AG04450 (cell line): Measurements from ENCODE around the gene ATP2B2. TPM values are rescaled to one million over a fixed set of nuclear protein-coding genes. Genes with fewer than 3 reads are reported as not detected.
A peak's percentile ranks its signal among the peaks of the same experiment; 100 is the strongest.

Experiments used
- CTCF ChIA-PET: fragments of 300-600, 350-600 bp; formaldehyde crosslinking; extraction: SDS; loops from one replicate; lab custom pipeline; 2022; ENCODE audit warnings: antibody characterized with exemption, inconsistent platforms; lab: Charles Lee
- POLR2A ChIA-PET: fragments of 350-600 bp; formaldehyde crosslinking; extraction: SDS; loops from one replicate; lab custom pipeline; 2021; ENCODE audit warnings: antibody characterized with exemption, inconsistent platforms; lab: Yijun Ruan, JAX
- DNase-seq: peaks from one replicate; pipeline ENCODE4 v3.0.0-alpha.2; 2011; ENCODE audit warnings: low read depth, low spot score
- H3K27ac ChIP-seq: one replicate; pipeline ENCODE4 v1.5.1; 2012; ENCODE audit warnings: low read depth, low read length, control low read depth
- H3K27me3 ChIP-seq: one replicate; pipeline ENCODE4 v1.6.0; 2012; ENCODE audit warnings: low read length; ENCODE audit not compliant: control insufficient read depth, insufficient read depth
- H3K4me3 ChIP-seq: 2 replicates; pipeline ENCODE4 v1.5.1; 2011; ENCODE audit warnings: mild to moderate bottlenecking, low read depth, low read length, control low read depth
- H3K9me3 ChIP-seq: 2 replicates; pipeline ENCODE4 v1.5.1; 2012; ENCODE audit warnings: low read length; ENCODE audit not compliant: control insufficient read depth, insufficient read depth
- polyA plus RNA-seq: library from polyadenylated mRNA; depleted of rRNA; stranded (reverse); fragments of >200 nt; gene quantifications from 2 replicates; pipeline ENCODE4 v1.2.3, GENCODE V29; 2011
- TF ChIP-seq, protein P1 (sequence below): IDR thresholded peaks from 2 replicates; pipeline ENCODE4 v1.5.1; 2011; ENCODE audit warnings: low read depth, low read length, control low read depth, inconsistent platforms

Gene ATP2B2
- polyA plus RNA-seq, 1 experiment, result 0.01 TPM

DNA sequence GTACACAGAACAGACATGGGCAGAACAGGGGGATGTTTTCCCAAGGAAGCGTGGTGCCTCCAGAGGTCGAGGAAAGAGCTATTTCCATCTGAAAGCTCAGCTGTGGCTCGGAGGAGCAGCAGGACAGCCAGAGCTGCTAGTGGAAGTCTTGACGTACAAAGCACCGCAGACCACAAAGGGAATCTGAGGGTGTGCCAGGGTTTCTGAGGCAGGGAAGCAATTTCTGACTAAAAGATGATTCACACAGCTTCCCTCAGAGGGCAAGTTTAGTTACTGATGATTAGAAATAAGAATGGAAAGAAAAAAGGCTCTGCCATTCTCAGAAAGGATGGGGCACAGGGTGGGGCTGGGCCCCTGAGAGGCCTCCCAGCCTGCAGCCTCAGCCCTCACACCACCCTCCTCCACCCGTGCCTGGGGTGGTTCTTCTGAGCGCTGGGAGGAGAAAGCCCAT lies 138.7 kb downstream of the ATP2B2 start:
- CTCF ChIA-PET, result interaction anchor here (0.7 to 2.3 kb wide), 6 partner anchors 9 to 372 kb away, joined by 3 to 16 read pairs (median 4); no protein-coding TSS in a partner anchor
- peak overlapping the region; percentile 95 for H3K27ac ChIP-seq
- peak; percentile 97 for DNase-seq
- H3K4me3 ChIP-seq, result no peak overlapping the region
- POLR2A ChIA-PET, result interaction anchor here (0.6 to 2.2 kb wide), 7 partner anchors 9 to 883 kb away, joined by 3 to 15 read pairs (median 4); partner anchors contain the start of gene SEC13
- TF ChIP-seq, protein P1, sequence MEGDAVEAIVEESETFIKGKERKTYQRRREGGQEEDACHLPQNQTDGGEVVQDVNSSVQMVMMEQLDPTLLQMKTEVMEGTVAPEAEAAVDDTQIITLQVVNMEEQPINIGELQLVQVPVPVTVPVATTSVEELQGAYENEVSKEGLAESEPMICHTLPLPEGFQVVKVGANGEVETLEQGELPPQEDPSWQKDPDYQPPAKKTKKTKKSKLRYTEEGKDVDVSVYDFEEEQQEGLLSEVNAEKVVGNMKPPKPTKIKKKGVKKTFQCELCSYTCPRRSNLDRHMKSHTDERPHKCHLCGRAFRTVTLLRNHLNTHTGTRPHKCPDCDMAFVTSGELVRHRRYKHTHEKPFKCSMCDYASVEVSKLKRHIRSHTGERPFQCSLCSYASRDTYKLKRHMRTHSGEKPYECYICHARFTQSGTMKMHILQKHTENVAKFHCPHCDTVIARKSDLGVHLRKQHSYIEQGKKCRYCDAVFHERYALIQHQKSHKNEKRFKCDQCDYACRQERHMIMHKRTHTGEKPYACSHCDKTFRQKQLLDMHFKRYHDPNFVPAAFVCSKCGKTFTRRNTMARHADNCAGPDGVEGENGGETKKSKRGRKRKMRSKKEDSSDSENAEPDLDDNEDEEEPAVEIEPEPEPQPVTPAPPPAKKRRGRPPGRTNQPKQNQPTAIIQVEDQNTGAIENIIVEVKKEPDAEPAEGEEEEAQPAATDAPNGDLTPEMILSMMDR, result 0 out of 2 replicates have a peak, but pooled peaks have one; percentile 1
- H3K9me3 ChIP-seq, result peaks cover 8% of the 10 kb centered on the region
- no peaks in the 10 kb centered on the region for H3K27me3 ChIP-seq

DNA sequence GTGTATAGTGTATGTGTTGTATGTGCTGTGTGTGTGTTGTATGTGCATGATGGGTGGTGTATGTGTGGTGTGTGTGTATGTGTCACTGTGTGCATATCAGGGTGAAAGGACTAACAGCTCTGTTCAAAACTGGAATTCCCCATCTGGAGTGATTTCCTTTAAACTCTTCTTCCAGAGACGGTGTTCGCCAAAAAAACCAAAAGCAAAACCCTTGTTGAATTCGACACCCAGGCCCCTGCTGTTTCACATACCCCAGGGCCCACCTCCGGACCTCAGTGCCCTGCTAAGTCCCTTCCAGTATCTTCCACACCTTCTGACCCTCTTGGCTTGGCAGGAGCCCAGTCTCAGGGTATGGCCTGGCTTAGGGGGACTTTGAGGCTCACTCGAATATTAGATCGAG lies 139.6 kb downstream of the ATP2B2 start:
- POLR2A ChIA-PET, result interaction anchor here (0.6 to 2.2 kb wide), 4 partner anchors 8 to 641 kb away, joined by 3 to 15 read pairs (median 4); partner anchors contain the start of gene SEC13
- CTCF ChIA-PET, result interaction anchor here (1.6 to 2.3 kb wide), 3 partner anchors 8 to 373 kb away, joined by 5 to 16 read pairs (median 10); no protein-coding TSS in a partner anchor
- H3K9me3 ChIP-seq, result peaks cover 4% of the 10 kb centered on the region
- no peak overlapping the region for H3K4me3 ChIP-seq
- H3K27ac ChIP-seq, result peak overlapping the region; percentile 95
- DNase-seq, result no peak
- H3K27me3 ChIP-seq, result peaks cover 4% of the 10 kb centered on the region
- TF ChIP-seq, protein P1, result no peak

DNA sequence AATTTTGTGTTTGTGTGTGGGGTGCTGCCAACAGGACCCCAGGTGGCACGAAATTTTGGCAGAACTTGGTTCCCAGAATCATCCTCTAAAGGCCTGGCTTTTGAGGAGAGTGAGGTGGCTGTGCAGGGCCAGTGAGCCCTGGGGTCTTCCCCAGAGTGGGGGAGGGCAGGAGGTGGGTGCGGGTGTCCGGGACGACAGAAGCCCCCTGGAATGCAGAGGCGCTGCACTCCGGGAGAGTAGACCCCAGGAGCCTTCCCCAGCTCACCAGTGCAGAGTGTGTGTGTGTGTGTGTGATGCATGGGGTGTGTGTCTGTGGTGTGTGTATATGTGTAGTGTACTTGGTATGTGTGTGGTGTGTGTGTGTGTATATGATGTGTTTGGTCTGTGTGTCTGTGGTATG lies 140.1 kb downstream of the ATP2B2 start:
- ChIA-PET POLR2A (no interaction called here), CTCF (no interaction called here)
- no peak overlapping the region for H3K27ac ChIP-seq
- DNase-seq, result no peak
- H3K4me3 ChIP-seq, result no peak overlapping the region
- TF ChIP-seq, protein P1, result no peak
- H3K9me3 ChIP-seq, result peaks cover 4% of the 10 kb centered on the region
- peaks cover 4% of the 10 kb centered on the region for H3K27me3 ChIP-seq

DNA sequence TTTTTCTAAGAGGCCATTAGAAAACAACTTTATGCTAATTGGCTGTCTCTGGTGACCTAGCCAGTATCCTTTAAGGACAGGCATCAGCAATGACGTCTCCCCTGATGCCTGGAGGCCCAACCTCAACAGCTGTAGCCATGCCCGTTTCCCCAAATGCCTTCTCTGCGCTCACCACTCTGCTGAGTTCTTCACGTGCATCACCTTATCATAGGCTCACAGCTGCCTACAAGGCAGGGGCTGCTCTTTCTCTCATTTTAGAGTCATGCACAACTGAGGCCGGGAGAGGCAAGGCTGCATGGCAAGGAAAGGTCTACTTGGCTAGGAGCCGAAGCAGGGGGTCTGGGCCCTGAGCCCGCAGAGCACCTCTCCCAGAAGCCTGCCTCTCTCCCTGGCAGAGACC lies 140.6 kb downstream of the ATP2B2 start:
- POLR2A ChIA-PET, result no interaction called here
- H3K27me3 ChIP-seq, result peaks cover 4% of the 10 kb centered on the region
- no peak overlapping the region for H3K4me3 ChIP-seq
- H3K27ac ChIP-seq, result no peak overlapping the region
- H3K9me3 ChIP-seq, result peaks cover 7% of the 10 kb centered on the region
- CTCF ChIA-PET, result no interaction called here
- no peak for DNase-seq
- TF ChIP-seq, protein P1, result no peak

DNA sequence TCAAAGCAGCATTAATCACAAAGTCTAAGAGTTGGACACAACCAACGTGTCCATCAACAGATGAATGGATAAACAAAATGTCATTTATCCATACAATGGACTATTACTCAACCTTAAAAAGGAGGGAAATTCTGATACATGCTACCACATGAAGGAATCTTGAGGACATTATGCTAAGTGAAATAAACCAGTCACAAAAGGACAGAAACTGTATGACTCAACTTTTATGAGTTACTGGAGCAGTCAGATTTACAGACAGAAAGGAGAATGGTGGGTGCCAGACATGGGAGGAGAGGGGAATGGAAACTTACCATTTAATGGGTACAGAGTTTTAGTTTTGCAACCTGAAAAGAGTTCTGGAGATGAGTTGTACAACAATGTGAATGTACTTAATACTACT lies 141.5 kb downstream of the ATP2B2 start:
- ChIA-PET POLR2A (no interaction called here), CTCF (no interaction called here)
- peaks cover 10% of the 10 kb centered on the region for H3K9me3 ChIP-seq
- TF ChIP-seq, protein P1, result no peak
- H3K27me3 ChIP-seq, result peaks cover 4% of the 10 kb centered on the region
- no peak for DNase-seq
- no peak overlapping the region for H3K4me3 ChIP-seq
- no peak overlapping the region for H3K27ac ChIP-seq
